ENCODE measurements around the gene ITPR1. TPM values are rescaled to one million over a fixed set of nuclear protein-coding genes. Genes with fewer than 3 reads are reported as not detected.

ITPR1 gene
- total and polyA plus RNA-seq, 10 of the 15 experiments (the other 5 are each of a cell fraction or from before 2014, with no cell fraction given): 12.2 to 239 (median 28.4) TPM

GRCh38 chr3:4888913-4889846, 396.0 kb downstream of the ITPR1 start (continued):
- TF ChIP-seq CUX1 (IDR thresholded peaks at IDR 0.05; ENCODE audit: insufficient replicate concordance, low read depth, low read length) (no peak), RAD21 (IDR thresholded peaks at IDR 0.05; ENCODE audit: insufficient read depth, low read depth, low read length) (peak; percentile 74), CBX5 (IDR thresholded peaks at IDR 0.05; ENCODE audit: low read depth) (peak; percentile 91), FOXK2 (IDR thresholded peaks at IDR 0.05) (no peak), RBBP5 (conservative IDR thresholded peaks at IDR 0.05) (no peak), BHLHE40 (IDR thresholded peaks at IDR 0.05; ENCODE audit: borderline replicate concordance in 1 of 2, low read depth in 2 of 2, low read length in 1 of 2) (peak; percentile 27 to 50; a peak in 2 of 4 replicates), PAX5 (IDR thresholded peaks at IDR 0.05; ENCODE audit: borderline replicate concordance, low read depth, low read length) (peak; percentile 56; the same call in 1 of the 2 replicates), CHD1 (IDR thresholded peaks at IDR 0.05; ENCODE audit: low read depth, low read length) (no peak), NR2C1 (IDR thresholded peaks at IDR 0.05) (0 out of 2 replicates have a peak, but pooled peaks have one; percentile 14), BMI1 (IDR thresholded peaks at IDR 0.05; ENCODE audit: borderline replicate concordance) (no peak), CEBPZ (IDR thresholded peaks at IDR 0.05; ENCODE audit: low read depth, low read length) (no peak), MTA3 (IDR thresholded peaks at IDR 0.05; ENCODE audit: borderline replicate concordance, low read length) (peak; percentile 54), MYC (IDR thresholded peaks at IDR 0.05; ENCODE audit: insufficient read depth, insufficient read length, insufficient replicate concordance, low read length, severe bottlenecking) (no peak), SRF (IDR thresholded peaks at IDR 0.05; ENCODE audit: low read depth in 2 of 2, low read length in 2 of 2) (no peak), NR2F1 (conservative IDR thresholded peaks at IDR 0.05) (peak; percentile 79), ZNF274 (IDR thresholded peaks at IDR 0.05; ENCODE audit: insufficient read depth, insufficient read length) (no peak), ATF7 (IDR thresholded peaks at IDR 0.05; ENCODE audit: low read depth) (peak; percentile 59), NR2C2 (IDR thresholded peaks at IDR 0.05; ENCODE audit: borderline replicate concordance, control insufficient read depth, insufficient read length, low read depth) (no peak)
- TF ChIP-seq, protein P1, sequence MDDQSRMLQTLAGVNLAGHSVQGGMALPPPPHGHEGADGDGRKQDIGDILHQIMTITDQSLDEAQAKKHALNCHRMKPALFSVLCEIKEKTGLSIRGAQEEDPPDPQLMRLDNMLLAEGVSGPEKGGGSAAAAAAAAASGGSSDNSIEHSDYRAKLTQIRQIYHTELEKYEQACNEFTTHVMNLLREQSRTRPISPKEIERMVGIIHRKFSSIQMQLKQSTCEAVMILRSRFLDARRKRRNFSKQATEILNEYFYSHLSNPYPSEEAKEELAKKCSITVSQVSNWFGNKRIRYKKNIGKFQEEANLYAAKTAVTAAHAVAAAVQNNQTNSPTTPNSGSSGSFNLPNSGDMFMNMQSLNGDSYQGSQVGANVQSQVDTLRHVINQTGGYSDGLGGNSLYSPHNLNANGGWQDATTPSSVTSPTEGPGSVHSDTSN (IDR thresholded peaks at IDR 0.05; ENCODE audit: insufficient replicate concordance, low read depth, low read length): no peak

Data from GM12878 (cell line).